H1 (cell line): ENCODE results near the gene ZNF646. TPM values are rescaled to one million over a fixed set of nuclear protein-coding genes. Genes with fewer than 3 reads are reported as not detected.

ENCODE experiments used
- CTCF ChIA-PET: fragments of 300-600 bp; sonication (Branson Sonifier 250); formaldehyde crosslinking; loops from one replicate; lab custom pipeline; 2021; ENCODE audit not compliant: partially characterized antibody; lab: Charles Lee
- POLR2A ChIA-PET: fragments of 300-600 bp; sonication (Branson Sonifier 250); formaldehyde crosslinking; loops from one replicate; lab custom pipeline; 2021; ENCODE audit warnings: inconsistent platforms; ENCODE audit not compliant: partially characterized antibody; lab: Charles Lee
- DNase-seq, 2 experiments: peaks; one replicate each; pipeline versions ENCODE4 v3.0.0 to v3.0.0-alpha.2; 2010 to 2022; ENCODE audit warnings: low spot score in 2 of 2, low read depth in 1 of 2, mixed read lengths in 1 of 2
- FAIRE-seq: peaks from 2 replicates; lab custom pipeline; 2011; peaks lifted over from hg19 to GRCh38; lab: Jason Lieb, UNC
- H2AFZ ChIP-seq: 2 replicates; pipeline ENCODE4 v1.8.1; 2012; ENCODE audit warnings: low read length, inconsistent platforms
- H2AK5ac ChIP-seq: 2 replicates; pipeline ENCODE4 v1.6.1; 2013; ENCODE audit warnings: low read depth, low read length
- H2BK120ac ChIP-seq: replicated peaks from 2 replicates; pipeline ENCODE3; 2013; ENCODE audit warnings: low read depth, low read length, inconsistent platforms
- H2BK12ac ChIP-seq: 2 replicates; pipeline ENCODE4 v1.6.1; 2013; ENCODE audit warnings: low read depth, low read length
- H2BK15ac ChIP-seq: 2 replicates; pipeline ENCODE4 v1.6.1; 2013; ENCODE audit warnings: low read length
- H2BK20ac ChIP-seq: 2 replicates; pipeline ENCODE4 v1.6.1; 2013; ENCODE audit warnings: low read length
- H2BK5ac ChIP-seq: 2 replicates; pipeline ENCODE4 v1.6.1; 2013; ENCODE audit warnings: low read depth, low read length
- H3K14ac ChIP-seq: 2 replicates; pipeline ENCODE4 v1.6.1; 2013; ENCODE audit warnings: inconsistent platforms; ENCODE audit not compliant: insufficient read length
- H3K18ac ChIP-seq: 2 replicates; pipeline ENCODE4 v1.6.1; 2013; ENCODE audit warnings: low read length; ENCODE audit errors: extremely low read depth
- H3K23ac ChIP-seq: 2 replicates; pipeline ENCODE4 v1.6.1; 2013; ENCODE audit warnings: inconsistent platforms; ENCODE audit not compliant: insufficient read length
- H3K23me2 ChIP-seq: 2 replicates; pipeline ENCODE4 v1.6.1; 2013; ENCODE audit warnings: low read depth, low read length
- H3K27ac ChIP-seq: 2 replicates; pipeline ENCODE4 v1.6.1; 2011; ENCODE audit warnings: low read depth, low read length, inconsistent platforms
- H3K27me3 ChIP-seq, 4 experiments: replicated peaks in 1 of 4; 1 replicate in 1 of 4; 2 replicates in 3 of 4; pipeline versions ENCODE4 v1.6.1 to v1.8.1; 2011 to 2013; ENCODE audit warnings: low read length in 3 of 4, mild to moderate bottlenecking in 3 of 4, inconsistent platforms in 2 of 4, mixed read lengths in 2 of 4, moderate library complexity in 1 of 4; ENCODE audit not compliant: control insufficient read depth in 3 of 4, insufficient read depth in 3 of 4; ENCODE audit errors: extremely low read depth in 1 of 4
- H3K36me3 ChIP-seq, 4 experiments: 2 replicates each; pipeline versions ENCODE4 v1.6.1 to v1.8.1; 2011 to 2013; ENCODE audit warnings: mild to moderate bottlenecking in 4 of 4, low read length in 3 of 4, moderate library complexity in 2 of 4, control low read depth in 1 of 4, inconsistent platforms in 1 of 4; ENCODE audit not compliant: insufficient read depth in 4 of 4, control insufficient read depth in 2 of 4
- H3K4ac ChIP-seq: replicated peaks from 2 replicates; pipeline ENCODE3; 2013; ENCODE audit warnings: low read length, low read depth, mixed read lengths, inconsistent platforms; ENCODE audit not compliant: insufficient read length
- H3K4me1 ChIP-seq, 4 experiments: replicated peaks in 1 of 4; 1 replicate in 1 of 4; 2 replicates in 3 of 4; pipeline versions ENCODE4 v1.6.1 to v1.8.1; 2011 to 2013; ENCODE audit warnings: low read length in 3 of 4, inconsistent platforms in 2 of 4, mixed read lengths in 1 of 4; ENCODE audit not compliant: insufficient read depth in 4 of 4, control insufficient read depth in 3 of 4
- H3K4me2 ChIP-seq, 2 experiments: 2 replicates each; pipeline versions ENCODE4 v1.6.1 to v1.8.1; 2011 to 2013; ENCODE audit warnings: low read depth in 2 of 2, low read length in 2 of 2, control low read depth in 1 of 2, inconsistent platforms in 1 of 2, mild to moderate bottlenecking in 1 of 2; ENCODE audit not compliant: insufficient read depth in 1 of 2
- H3K4me3 ChIP-seq, 4 experiments: fragments of 200-600, 300-600 bp in 1 of 4; sonication (generic), shearing (Covaris generic), sonication (Bioruptor Twin) in 1 of 4; 2 replicates each; pipeline versions ENCODE4 v1.5.1 to v1.8.1; 2011 to 2016; ENCODE audit warnings: low read length in 4 of 4, low read depth in 3 of 4, control low read depth in 2 of 4, inconsistent platforms in 2 of 4, mild to moderate bottlenecking in 2 of 4, mixed read lengths in 1 of 4, moderate library complexity in 1 of 4; ENCODE audit not compliant: insufficient read depth in 2 of 4; ENCODE audit errors: extremely low read depth in 1 of 4
- H3K56ac ChIP-seq: replicated peaks from 2 replicates; pipeline ENCODE3; 2013; ENCODE audit warnings: low read depth, mild to moderate bottlenecking, mixed read lengths, low read length, inconsistent platforms; ENCODE audit not compliant: insufficient read length
- H3K79me1 ChIP-seq: 2 replicates; pipeline ENCODE4 v1.6.1; 2013; ENCODE audit warnings: low read depth, low read length, control low read depth
- H3K79me2 ChIP-seq, 2 experiments: 2 replicates each; pipeline versions ENCODE4 v1.6.1 to v1.8.1; 2012 to 2013; ENCODE audit warnings: low read length in 2 of 2, mild to moderate bottlenecking in 2 of 2, inconsistent platforms in 1 of 2; ENCODE audit not compliant: insufficient read depth in 2 of 2, control insufficient read depth in 1 of 2
- H3K9ac ChIP-seq, 4 experiments: replicated peaks in 1 of 4; 1 replicate in 1 of 4; 2 replicates in 3 of 4; pipeline versions ENCODE4 v1.6.1 to v1.8.1; 2011 to 2013; ENCODE audit warnings: low read depth in 3 of 4, low read length in 3 of 4, control low read depth in 2 of 4, mild to moderate bottlenecking in 2 of 4, moderate library complexity in 2 of 4, inconsistent platforms in 1 of 4; ENCODE audit errors: extremely low read depth in 1 of 4
- H3K9me3 ChIP-seq, 2 experiments: 2 replicates each; pipeline versions ENCODE4 v1.6.1 to v1.8.1; 2012 to 2013; ENCODE audit warnings: mild to moderate bottlenecking in 2 of 2, moderate library complexity in 2 of 2, control low read depth in 1 of 2, inconsistent platforms in 1 of 2, low read depth in 1 of 2, low read length in 1 of 2, mixed read lengths in 1 of 2; ENCODE audit not compliant: insufficient read depth in 2 of 2
- H4K20me1 ChIP-seq, 2 experiments: replicated peaks in 1 of 2; 2 replicates each; pipeline versions ENCODE3 to v1.8.1; 2011 to 2013; ENCODE audit warnings: inconsistent platforms in 2 of 2, low read length in 2 of 2, mild to moderate bottlenecking in 1 of 2; ENCODE audit not compliant: insufficient read depth in 2 of 2, control insufficient read depth in 1 of 2
- H4K5ac ChIP-seq: 2 replicates; pipeline ENCODE4 v1.6.1; 2013; ENCODE audit warnings: low read length, low read depth, mixed read lengths, inconsistent platforms; ENCODE audit not compliant: insufficient read length
- H4K8ac ChIP-seq: 2 replicates; pipeline ENCODE4 v1.8.0; 2013; ENCODE audit warnings: mild to moderate bottlenecking, moderate library complexity, low read length, inconsistent platforms; ENCODE audit not compliant: insufficient read depth; ENCODE audit errors: extremely low read depth
- H4K91ac ChIP-seq: replicated peaks from 2 replicates; pipeline ENCODE3; 2013; ENCODE audit warnings: low read length, mixed read lengths, inconsistent platforms; ENCODE audit not compliant: insufficient read length
- WGBS, 2 experiments: shearing (Covaris generic) in 1 of 2; methylation state at CpG; one replicate each; pipeline versions ENCODE4 v1.1.6 to v1.1.7; 2013 to 2015; ENCODE audit warnings: low lambda C conversion rate in 2 of 2, mixed read lengths in 2 of 2, inconsistent platforms in 1 of 2, low coverage in 1 of 2, missing lambda C conversion rate in 1 of 2; ENCODE audit not compliant: insufficient replicate concordance in 2 of 2, insufficient coverage in 1 of 2, insufficient read length in 1 of 2; ENCODE audit errors: extremely low coverage in 1 of 2, missing lambda C conversion rate in 1 of 2; 5-methylcytosine and 5-hydroxymethylcytosine counted together
- polyA plus RNA-seq, 7 experiments: library from polyadenylated mRNA; depleted of rRNA in 3 of 7; stranded (reverse) in 5 of 7; unstranded in 2 of 7; fragments of >200 nt in 5 of 7; fragments of 200-250 nt in 2 of 7; gene quantifications; 1 replicate in 5 of 7; 2 replicates in 1 of 7; 4 replicates in 1 of 7; pipeline versions ENCODE4 v1.2.1 to v1.2.3, GENCODE V29; 2011 to 2013; ENCODE audit warnings: missing spikeins in 2 of 7, mixed read lengths in 2 of 7
- total RNA-seq: library from RNA; stranded (reverse); fragmentation: NEBNext Ultra II Directional; extraction: Animal tissue kit (Norgen Biotek cat#: 25700); gene quantifications from 2 replicates; pipeline ENCODE4 v1.2.1, GENCODE V29; 2021

The ZNF646 gene
- total and polyA plus RNA-seq, 2 of the 8 experiments (the other 6 are each of a cell fraction or from before 2014, with no cell fraction given) = 6.5 to 25.0 TPM

- Histone ChIP-seq H3K9ac (no peak overlapping the region), H3K27ac (no peak overlapping the region), H3K4me2 (no peak overlapping the region), H2BK15ac (no peak overlapping the region), H3K79me2 (peaks cover 3 to 19% of the 10 kb centered on the region in 2 experiments; a peak in 3 of 4 replicates), H2AK5ac (no peak overlapping the region), H2BK20ac (no peak overlapping the region), H3K36me3 (peaks cover 16 to 30% (median 20%) of the 10 kb centered on the region in 4 experiments), H3K18ac (no peak overlapping the region), H4K8ac (no peak overlapping the region), H3K14ac (no peak overlapping the region), H2AFZ (no peak overlapping the region), H3K23me2 (peaks cover 6% of the 10 kb centered on the region), H2BK120ac (no peak overlapping the region), H3K56ac (no peak overlapping the region), H3K27me3 (no peaks in the 10 kb centered on the region), H3K4me3 (no peak overlapping the region), H4K91ac (no peak overlapping the region), H4K5ac (no peak overlapping the region), H3K4me1 (peaks cover 0 to 4% (median 2%) of the 10 kb centered on the region in 4 experiments; a peak in 3 of 7 replicates), H2BK5ac (no peak overlapping the region), H3K23ac (no peak overlapping the region), H3K4ac (no peak overlapping the region), H4K20me1 (peaks cover 0 to 5% of the 10 kb centered on the region in 2 experiments), H2BK12ac (no peak overlapping the region), H3K9me3 (no peaks in the 10 kb centered on the region), H3K79me1 (peaks cover 8% of the 10 kb centered on the region)
- CTCF ChIA-PET = interaction anchor here (1.0 to 1.7 kb wide), 3 partner anchors 8 to 16 kb away, joined by 3 to 6 read pairs (median 3); partner anchors contain the start of gene PRSS8
- no peak for DNase-seq
- FAIRE-seq = no peak
- 97% methylated on average over 16 of the region's 16 CpGs; no CpG with 5 or more reads in 1 of the 2 experiments for WGBS, 2 experiments
- POLR2A ChIA-PET = interaction anchor here (1.1 to 34.9 kb wide), 4 partner anchors 1 to 78 kb away, joined by 3 to 713 read pairs (median 362); partner anchors contain the start of genes BCKDK, KAT8, PRSS36 and PRSS8
Observed at GRCh38 chr16:31120129-31120528, 45.9 kb downstream of the ZNF646 start.
